ENCODE results near the gene ATP6V0C. TPM values are rescaled to one million over a fixed set of nuclear protein-coding genes. Genes with fewer than 3 reads are reported as not detected.

Gene ATP6V0C
- total RNA-seq, 1 donor, result 18.8 TPM

GRCh38 chr16:2466667-2467527 lies 46.9 kb upstream of the ATP6V0C start:
- no peak overlapping the region for H2AFZ ChIP-seq (ENCODE audit: low read length)
- DNase-seq (ENCODE audit: insufficient read length, low spot score, missing footprints), result no peak
- H3K27ac ChIP-seq (ENCODE audit: low read depth, low read length), result no peak overlapping the region
- H3K4me2 ChIP-seq (ENCODE audit: insufficient read depth, low read length), result peak overlapping the region; percentile 87
- no peaks in the 10 kb centered on the region for H3K79me2 ChIP-seq (ENCODE audit: insufficient read depth, low read length)
- TF ChIP-seq CTCF (IDR thresholded peaks at IDR 0.05; ENCODE audit: extremely low read depth, low read depth, low read length), result no peak
- peaks cover 8% of the 10 kb centered on the region for H3K4me1 ChIP-seq (ENCODE audit: insufficient read depth, low read length)
- H3K36me3 ChIP-seq (ENCODE audit: insufficient read depth, low read length), result no peaks in the 10 kb centered on the region
- no peaks in the 10 kb centered on the region for H4K20me1 ChIP-seq (ENCODE audit: insufficient read depth, low read length)
- no peaks in the 10 kb centered on the region for H3K27me3 ChIP-seq (ENCODE audit: insufficient read depth, low read length)
- peak overlapping the region; percentile 71 for H3K4me3 ChIP-seq (ENCODE audit: insufficient read depth, low read length)
- H3K9me3 ChIP-seq (ENCODE audit: low read depth, low read length), result no peaks in the 10 kb centered on the region

GRCh38 chr16:2467528-2468232 lies 46.1 kb upstream of the ATP6V0C start:
- Histone ChIP-seq H3K4me3 (ENCODE audit: insufficient read depth, low read length) (peak overlapping the region; percentile 71), H2AFZ (ENCODE audit: low read length) (no peak overlapping the region), H3K27ac (ENCODE audit: low read depth, low read length) (no peak overlapping the region), H3K36me3 (ENCODE audit: insufficient read depth, low read length) (no peaks in the 10 kb centered on the region), H3K9me3 (ENCODE audit: low read depth, low read length) (no peaks in the 10 kb centered on the region), H3K4me2 (ENCODE audit: insufficient read depth, low read length) (peak overlapping the region; percentile 87), H3K4me1 (ENCODE audit: insufficient read depth, low read length) (peaks cover 8% of the 10 kb centered on the region), H4K20me1 (ENCODE audit: insufficient read depth, low read length) (peaks cover 3% of the 10 kb centered on the region), H3K27me3 (ENCODE audit: insufficient read depth, low read length) (no peaks in the 10 kb centered on the region), H3K79me2 (ENCODE audit: insufficient read depth, low read length) (no peaks in the 10 kb centered on the region)
- TF ChIP-seq CTCF (IDR thresholded peaks at IDR 0.05; ENCODE audit: extremely low read depth, low read depth, low read length), result no peak
- peak; percentile 100 for DNase-seq (ENCODE audit: insufficient read length, low spot score, missing footprints)

- no peaks in the 10 kb centered on the region for H3K9me3 ChIP-seq (ENCODE audit: low read depth, low read length)
- peak overlapping the region; percentile 71 for H3K4me3 ChIP-seq (ENCODE audit: insufficient read depth, low read length)
- DNase-seq (ENCODE audit: insufficient read length, low spot score, missing footprints), result peak; percentile 94
- no peak overlapping the region for H3K27ac ChIP-seq (ENCODE audit: low read depth, low read length)
- no peaks in the 10 kb centered on the region for H3K36me3 ChIP-seq (ENCODE audit: insufficient read depth, low read length)
- no peaks in the 10 kb centered on the region for H3K27me3 ChIP-seq (ENCODE audit: insufficient read depth, low read length)
- peaks cover 8% of the 10 kb centered on the region for H3K4me1 ChIP-seq (ENCODE audit: insufficient read depth, low read length)
- H3K4me2 ChIP-seq (ENCODE audit: insufficient read depth, low read length), result peak overlapping the region; percentile 87
- no peak overlapping the region for H2AFZ ChIP-seq (ENCODE audit: low read length)
- no peaks in the 10 kb centered on the region for H3K79me2 ChIP-seq (ENCODE audit: insufficient read depth, low read length)
- H4K20me1 ChIP-seq (ENCODE audit: insufficient read depth, low read length), result peaks cover 3% of the 10 kb centered on the region
- TF ChIP-seq CTCF (IDR thresholded peaks at IDR 0.05; ENCODE audit: extremely low read depth, low read depth, low read length), result no peak
Measured at GRCh38 chr16:2468233-2468724, 45.5 kb upstream of the ATP6V0C start.

Data from osteoblast (primary cell).